HEK293 (cell line): ENCODE measurements around the gene TTF2.

Experiments
- CTCF ChIA-PET: fragments of 350-600 bp; formaldehyde crosslinking; extraction: SDS; loops from one replicate; lab custom pipeline; 2021; ENCODE audit warnings: antibody characterized with exemption; lab: Yijun Ruan, JAX
- POLR2A ChIA-PET: fragments of 300-600 bp; formaldehyde crosslinking; extraction: SDS; loops from one replicate; lab custom pipeline; 2020; ENCODE audit warnings: antibody characterized with exemption, inconsistent platforms; lab: Yijun Ruan, JAX
- H3K27ac ChIP-seq: fragments of 200-500 bp; sonication (Bioruptor generic); 2 replicates; pipeline ENCODE4 v1.5.1; 2014; ENCODE audit warnings: low read depth, low read length, control low read depth, inconsistent platforms; ENCODE audit errors: extremely low read depth
- H3K36me3 ChIP-seq, 2 experiments: fragments of 200-500 bp in 1 of 2; sonication (Bioruptor generic) in 1 of 2; 1 replicate in 1 of 2; 2 replicates in 1 of 2; pipeline ENCODE4 v1.5.1; 2014 to 2017; ENCODE audit warnings: inconsistent platforms in 2 of 2, low read length in 2 of 2; ENCODE audit not compliant: control insufficient read depth in 2 of 2, insufficient read depth in 1 of 2
- H3K4me1 ChIP-seq: fragments of 200-500 bp; sonication (Bioruptor generic); 2 replicates; pipeline ENCODE4 v1.5.1; 2014; ENCODE audit warnings: mild to moderate bottlenecking, low read length, inconsistent platforms; ENCODE audit not compliant: control insufficient read depth, insufficient read depth
- H3K4me3 ChIP-seq: 2 replicates; pipeline ENCODE4 v1.5.1; 2011; ENCODE audit warnings: low read depth, mild to moderate bottlenecking, control low read depth, low read length, moderate library complexity
- H3K9me3 ChIP-seq: fragments of 200-500 bp; sonication (Bioruptor generic); 2 replicates; pipeline ENCODE4 v1.5.1; 2014; ENCODE audit warnings: low read depth, low read length, inconsistent platforms; ENCODE audit not compliant: control insufficient read depth, insufficient read depth
- BCL11A ChIP-seq: fragments of 450-650 bp; formaldehyde crosslinking; IDR thresholded peaks from 2 replicates; pipeline ENCODE4 v1.5.1; 2016; ENCODE audit warnings: low read depth, missing biosample characterization, missing genetic modification characterization
- GLI2 ChIP-seq: fragments of 450-650 bp; formaldehyde crosslinking; IDR thresholded peaks from 2 replicates; pipeline ENCODE4; 2017; ENCODE audit warnings: missing biosample characterization, missing genetic modification characterization, low read depth, borderline replicate concordance
- HOXD13 ChIP-seq: sonication (generic); formaldehyde crosslinking; IDR thresholded peaks from 2 replicates; pipeline ENCODE4 v1.8.0; 2022; ENCODE audit warnings: missing genetic modification reagents, borderline replicate concordance
- KLF16 ChIP-seq: fragments of 450-650 bp; formaldehyde crosslinking; IDR thresholded peaks from 2 replicates; pipeline ENCODE4 v1.5.1; 2017; ENCODE audit warnings: missing biosample characterization, missing genetic modification characterization
- MZF1 ChIP-seq: fragments of 450-650 bp; formaldehyde crosslinking; IDR thresholded peaks from 2 replicates; pipeline ENCODE4 v1.5.1; 2017; ENCODE audit warnings: missing biosample characterization, missing genetic modification characterization, borderline replicate concordance
- ZNF138 ChIP-seq: fragments of 450-650 bp; formaldehyde crosslinking; IDR thresholded peaks from 2 replicates; pipeline ENCODE4 v1.5.1; 2016; ENCODE audit warnings: missing biosample characterization, missing genetic modification characterization, borderline replicate concordance
- ZNF221 ChIP-seq: fragments of 450-650 bp; formaldehyde crosslinking; IDR thresholded peaks from 2 replicates; pipeline ENCODE4 v1.5.1; 2017; ENCODE audit warnings: missing biosample characterization, missing genetic modification characterization, borderline replicate concordance
- ZNF274 ChIP-seq, 2 experiments: fragments of 200-500 bp in 1 of 2; fragments of 450-650 bp in 1 of 2; sonication (Bioruptor generic) in 1 of 2; formaldehyde crosslinking in 1 of 2; IDR thresholded peaks; 2 replicates each; pipeline versions ENCODE4 v1.5.1 to v1.6.1; 2014 to 2016; ENCODE audit warnings: borderline replicate concordance in 1 of 2, inconsistent platforms in 1 of 2, low read length in 1 of 2, missing biosample characterization in 1 of 2, missing genetic modification characterization in 1 of 2
- ZNF404 ChIP-seq: fragments of 450-650 bp; formaldehyde crosslinking; IDR thresholded peaks from 2 replicates; pipeline ENCODE4 v1.5.1; 2017; ENCODE audit warnings: missing biosample characterization, missing genetic modification characterization
- ZNF501 ChIP-seq: fragments of 450-650 bp; formaldehyde crosslinking; IDR thresholded peaks from 2 replicates; pipeline ENCODE4 v1.5.1; 2016; ENCODE audit warnings: missing biosample characterization, missing genetic modification characterization
- ZNF544 ChIP-seq: fragments of 450-650 bp; formaldehyde crosslinking; IDR thresholded peaks from 2 replicates; pipeline ENCODE4 v1.5.0; 2017; ENCODE audit warnings: missing biosample characterization, missing genetic modification characterization
- ZNF549 ChIP-seq: fragments of 450-650 bp; IDR thresholded peaks from 2 replicates; pipeline ENCODE4 v1.5.1; 2018; ENCODE audit warnings: missing biosample characterization, missing genetic modification characterization, mild to moderate bottlenecking, inconsistent platforms, moderate library complexity
- ZNF555 ChIP-seq: fragments of 450-650 bp; formaldehyde crosslinking; conservative IDR thresholded peaks from 2 replicates; pipeline ENCODE4 v1.5.1; 2017; ENCODE audit warnings: missing biosample characterization, mild to moderate bottlenecking, missing genetic modification characterization, inconsistent platforms
- ZNF629 ChIP-seq: fragments of 450-650 bp; formaldehyde crosslinking; IDR thresholded peaks from 2 replicates; pipeline ENCODE4 v1.5.1; 2017; ENCODE audit warnings: missing biosample characterization, missing genetic modification characterization
- ZNF677 ChIP-seq: fragments of 450-650 bp; IDR thresholded peaks from 2 replicates; pipeline ENCODE4 v1.5.0; 2018; ENCODE audit warnings: missing biosample characterization, mild to moderate bottlenecking, missing genetic modification characterization, moderate library complexity
- ZNF776 ChIP-seq: fragments of 450-650 bp; formaldehyde crosslinking; IDR thresholded peaks from 2 replicates; pipeline ENCODE4 v1.5.0; 2017; ENCODE audit warnings: missing biosample characterization, missing genetic modification characterization, borderline replicate concordance
- TF ChIP-seq, protein P1 (sequence below): fragments of 450-650 bp; formaldehyde crosslinking; IDR thresholded peaks from 2 replicates; pipeline ENCODE4 v1.5.1; 2017; ENCODE audit warnings: missing biosample characterization, missing genetic modification characterization
- TF ChIP-seq, protein P2 (sequence below): fragments of 450-650 bp; formaldehyde crosslinking; IDR thresholded peaks from 2 replicates; pipeline ENCODE4 v1.5.1; 2016; ENCODE audit warnings: missing biosample characterization, missing genetic modification characterization
- TF ChIP-seq, protein P3 (sequence below): fragments of 450-650 bp; formaldehyde crosslinking; IDR thresholded peaks from 2 replicates; pipeline ENCODE4 v1.5.1; 2016; ENCODE audit warnings: missing biosample characterization, missing genetic modification characterization
- TF ChIP-seq, protein P4 (sequence below): fragments of 450-650 bp; formaldehyde crosslinking; IDR thresholded peaks from 2 replicates; pipeline ENCODE4 v1.5.1; 2016; ENCODE audit warnings: missing biosample characterization, missing genetic modification characterization

TTF2 gene

DNA sequence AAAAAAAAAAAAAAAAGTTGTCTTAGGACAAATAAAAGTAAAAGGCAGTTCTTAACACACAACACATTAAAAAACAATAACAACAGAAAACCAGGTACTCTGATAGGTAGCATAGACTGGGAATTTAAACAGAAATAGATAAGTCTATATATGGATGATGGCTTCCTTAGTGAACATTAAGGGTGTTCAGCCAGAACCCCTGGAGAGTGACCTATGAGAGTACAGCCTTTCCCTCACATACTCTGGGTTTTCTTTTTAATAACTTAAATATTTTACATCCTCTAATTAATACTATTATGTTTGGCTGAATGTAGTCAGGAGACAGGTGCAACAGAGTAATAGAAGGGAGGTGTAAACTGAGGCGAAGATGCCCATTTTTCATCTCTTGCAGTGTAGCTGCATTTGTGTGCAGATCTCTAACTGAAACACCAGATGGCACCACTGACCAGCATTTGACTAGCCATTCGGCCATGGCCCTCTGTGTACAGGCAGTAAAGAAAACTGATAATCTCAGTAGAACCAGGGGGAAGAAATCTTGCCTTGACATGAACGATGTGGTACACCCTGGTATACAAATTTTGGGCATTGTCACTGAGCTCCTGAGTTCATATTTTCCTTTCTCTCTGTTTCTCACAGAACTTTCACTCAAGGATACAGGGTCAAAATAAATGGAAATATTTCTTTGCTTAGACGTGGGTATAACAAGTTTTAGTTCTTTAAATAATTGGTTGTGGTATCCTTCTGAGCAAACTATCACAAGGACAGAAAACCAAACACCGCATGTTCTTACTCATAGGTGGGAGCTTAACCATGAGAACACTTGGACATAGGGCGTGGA is 7.6 kb downstream of the TTF2 start (continued):
- TF ChIP-seq, protein P1, sequence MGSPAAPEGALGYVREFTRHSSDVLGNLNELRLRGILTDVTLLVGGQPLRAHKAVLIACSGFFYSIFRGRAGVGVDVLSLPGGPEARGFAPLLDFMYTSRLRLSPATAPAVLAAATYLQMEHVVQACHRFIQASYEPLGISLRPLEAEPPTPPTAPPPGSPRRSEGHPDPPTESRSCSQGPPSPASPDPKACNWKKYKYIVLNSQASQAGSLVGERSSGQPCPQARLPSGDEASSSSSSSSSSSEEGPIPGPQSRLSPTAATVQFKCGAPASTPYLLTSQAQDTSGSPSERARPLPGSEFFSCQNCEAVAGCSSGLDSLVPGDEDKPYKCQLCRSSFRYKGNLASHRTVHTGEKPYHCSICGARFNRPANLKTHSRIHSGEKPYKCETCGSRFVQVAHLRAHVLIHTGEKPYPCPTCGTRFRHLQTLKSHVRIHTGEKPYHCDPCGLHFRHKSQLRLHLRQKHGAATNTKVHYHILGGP (tag by site-specific recombination), result no peak

DNA sequence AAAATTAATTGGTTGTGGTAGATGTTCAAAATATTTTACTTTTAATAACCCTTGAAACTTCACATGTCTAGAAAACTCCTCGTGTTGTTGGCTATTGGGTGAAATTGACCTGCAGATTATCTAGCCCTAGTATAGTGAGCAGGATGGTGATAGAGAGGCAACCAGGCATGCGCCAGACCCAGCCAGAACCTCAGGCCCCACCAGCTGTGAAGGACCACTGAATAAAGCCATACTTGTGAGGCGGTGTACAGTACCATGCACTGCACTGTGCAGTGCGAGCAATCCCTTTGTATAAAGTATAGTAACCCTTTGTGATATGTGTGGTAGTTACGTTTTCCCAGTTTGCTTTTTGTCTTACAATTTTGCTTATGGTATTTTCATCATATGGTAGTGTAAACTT is 8.5 kb downstream of the TTF2 start:
- Histone ChIP-seq H3K4me1 (no peaks in the 10 kb centered on the region), H3K27ac (no peak overlapping the region), H3K9me3 (no peaks in the 10 kb centered on the region), H3K36me3 (peaks cover 20 to 29% of the 10 kb centered on the region in 2 experiments; a peak in 2 of 3 replicates), H3K4me3 (no peak overlapping the region)
- ChIA-PET CTCF (interaction anchor here (0.5 to 7.5 kb wide), 29 partner anchors 8 to 466 kb away, joined by 3 to 101 read pairs (median 3); partner anchors contain the start of gene TTF2), POLR2A (interaction anchor here (1.9 kb wide), 1 partner anchor 9 kb away, joined by 7 read pairs; the partner anchor contains the start of gene TTF2)
- TF ChIP-seq BCL11A (tag by site-specific recombination) (no peak), KLF16 (no peak), ZNF776 (tag by site-specific recombination) (no peak), ZNF544 (tag by site-specific recombination) (no peak), ZNF274 (IDR thresholded peaks at IDR 0.05; ENCODE audit: low read length) (no peak), ZNF274 (tag by site-specific recombination; IDR thresholded peaks at IDR 0.05; ENCODE audit: borderline replicate concordance) (no peak), ZNF549 (tag by site-specific recombination) (no peak), ZNF677 (tag by site-specific recombination) (no peak), MZF1 (tag by site-specific recombination) (no peak), ZNF501 (tag by site-specific recombination) (no peak), ZNF221 (tag by site-specific recombination) (no peak), GLI2 (no peak), HOXD13 (CRISPR knock-in tag) (no peak), ZNF555 (tag by site-specific recombination) (no peak), ZNF138 (tag by site-specific recombination) (no peak), ZNF404 (tag by site-specific recombination) (no peak), ZNF629 (no peak)
- TF ChIP-seq, protein P2, sequence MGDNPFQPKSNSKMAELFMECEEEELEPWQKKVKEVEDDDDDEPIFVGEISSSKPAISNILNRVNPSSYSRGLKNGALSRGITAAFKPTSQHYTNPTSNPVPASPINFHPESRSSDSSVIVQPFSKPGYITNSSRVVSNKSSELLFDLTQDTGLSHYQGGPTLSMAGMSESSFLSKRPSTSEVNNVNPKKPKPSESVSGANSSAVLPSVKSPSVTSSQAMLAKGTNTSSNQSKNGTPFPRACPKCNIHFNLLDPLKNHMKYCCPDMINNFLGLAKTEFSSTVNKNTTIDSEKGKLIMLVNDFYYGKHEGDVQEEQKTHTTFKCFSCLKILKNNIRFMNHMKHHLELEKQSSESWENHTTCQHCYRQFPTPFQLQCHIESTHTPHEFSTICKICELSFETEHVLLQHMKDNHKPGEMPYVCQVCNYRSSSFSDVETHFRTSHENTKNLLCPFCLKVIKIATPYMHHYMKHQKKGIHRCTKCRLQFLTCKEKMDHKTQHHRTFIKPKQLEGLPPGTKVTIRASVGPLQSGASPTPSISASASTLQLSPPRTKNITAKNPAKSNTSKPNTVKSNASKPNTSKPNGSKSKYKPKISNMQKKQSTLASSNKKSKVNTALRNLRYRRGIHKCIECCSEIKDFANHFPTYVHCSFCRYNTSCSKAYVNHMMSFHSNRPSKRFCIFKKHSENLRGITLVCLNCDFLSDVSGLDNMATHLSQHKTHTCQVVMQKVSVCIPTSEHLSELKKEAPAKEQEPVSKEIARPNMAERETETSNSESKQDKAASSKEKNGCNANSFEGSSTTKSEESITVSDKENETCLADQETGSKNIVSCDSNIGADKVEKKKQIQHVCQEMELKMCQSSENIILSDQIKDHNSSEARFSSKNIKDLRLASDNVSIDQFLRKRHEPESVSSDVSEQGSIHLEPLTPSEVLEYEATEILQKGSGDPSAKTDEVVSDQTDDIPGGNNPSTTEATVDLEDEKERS (tag by site-specific recombination), result no peak
- TF ChIP-seq, protein P3, sequence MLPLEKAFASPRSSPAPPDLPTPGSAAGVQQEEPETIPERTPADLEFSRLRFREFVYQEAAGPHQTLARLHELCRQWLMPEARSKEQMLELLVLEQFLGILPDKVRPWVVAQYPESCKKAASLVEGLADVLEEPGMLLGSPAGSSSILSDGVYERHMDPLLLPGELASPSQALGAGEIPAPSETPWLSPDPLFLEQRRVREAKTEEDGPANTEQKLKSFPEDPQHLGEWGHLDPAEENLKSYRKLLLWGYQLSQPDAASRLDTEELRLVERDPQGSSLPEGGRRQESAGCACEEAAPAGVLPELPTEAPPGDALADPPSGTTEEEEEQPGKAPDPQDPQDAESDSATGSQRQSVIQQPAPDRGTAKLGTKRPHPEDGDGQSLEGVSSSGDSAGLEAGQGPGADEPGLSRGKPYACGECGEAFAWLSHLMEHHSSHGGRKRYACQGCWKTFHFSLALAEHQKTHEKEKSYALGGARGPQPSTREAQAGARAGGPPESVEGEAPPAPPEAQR (tag by site-specific recombination), result no peak
- TF ChIP-seq, protein P4, sequence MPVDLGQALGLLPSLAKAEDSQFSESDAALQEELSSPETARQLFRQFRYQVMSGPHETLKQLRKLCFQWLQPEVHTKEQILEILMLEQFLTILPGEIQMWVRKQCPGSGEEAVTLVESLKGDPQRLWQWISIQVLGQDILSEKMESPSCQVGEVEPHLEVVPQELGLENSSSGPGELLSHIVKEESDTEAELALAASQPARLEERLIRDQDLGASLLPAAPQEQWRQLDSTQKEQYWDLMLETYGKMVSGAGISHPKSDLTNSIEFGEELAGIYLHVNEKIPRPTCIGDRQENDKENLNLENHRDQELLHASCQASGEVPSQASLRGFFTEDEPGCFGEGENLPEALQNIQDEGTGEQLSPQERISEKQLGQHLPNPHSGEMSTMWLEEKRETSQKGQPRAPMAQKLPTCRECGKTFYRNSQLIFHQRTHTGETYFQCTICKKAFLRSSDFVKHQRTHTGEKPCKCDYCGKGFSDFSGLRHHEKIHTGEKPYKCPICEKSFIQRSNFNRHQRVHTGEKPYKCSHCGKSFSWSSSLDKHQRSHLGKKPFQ (tag by site-specific recombination), result no peak
